Heart left ventricle (tissue), 13 donors: Measurements from ENCODE around the gene SORCS2.

ENCODE experiments used
- CTCF ChIP-seq, 12 donors: fragments of 200-600 bp; sonication (generic) in 4 of 12; IDR thresholded peaks; one replicate each; pipeline versions ENCODE4 v1.5.0 to v1.8.0; 2018 to 2022; ENCODE audit warnings: antibody characterized with exemption in 12 of 12, mild to moderate bottlenecking in 5 of 12
- POLR2A ChIP-seq, 2 donors: fragments of 450-650 bp; IDR thresholded peaks; one replicate each; pipeline ENCODE4 v1.6.1; 2017; ENCODE audit warnings: antibody characterized with exemption in 2 of 2, mild to moderate bottlenecking in 2 of 2, moderate library complexity in 2 of 2
- donor health status: ischemic (EF 13 %, LVEDD 7.1; RV severe dilation, severe dysfunction).
- donor health status: DM: no; HTN: yes; CAD: no.
- donor health status: DM: no; HTN: no; CAD: no.
- donor health status: ischemic (EF 25% LVEDD 6.9; RV normal size, moderate dysfunction).
- donor health status: ischemic (EF 25% LVEDD 5.7; RV mildly dilated, moderate dysfunction).
- donor health status: ischemic (EF 35%, LVEDD 5.7; RV mildly dilated, moderate dysfunction).
- donor health status: nonischemic (EF 11% LVEDD 7.7; RV severe dilation, severe dysfunction).
- donor health status: DM: yes; HTN: yes; CAD: no.
- donor health status: PGD.
- donor health status: ischemic (EF 29% LVEDD 5.4; RV normal size, mild dysfunction).
- donor health status: nonischemic (EF 23%, LVEDD 6.1; RV moderate dilation, normal function).

GRCh38 chr4:7514281-7514680 is 321.9 kb downstream of the SORCS2 start:
- TF ChIP-seq POLR2A (IDR thresholded peaks at IDR 0.05) (no peak), CTCF (IDR thresholded peaks at IDR 0.05) (no peak)
